ENCODE data around the gene COL9A2. TPM values are rescaled to one million over a fixed set of nuclear protein-coding genes. Genes with fewer than 3 reads are reported as not detected.
"Not testable (repeated sequence)": the region's sequence is repeated elsewhere in the genome, so short reads cannot be mapped to it uniquely, and the experiment has no call there.

Gene COL9A2
- total RNA-seq, 2 experiments from 2014 or later: 7.2 to 8.2 TPM

- Mint-ChIP-seq H3K27ac (peak overlapping the region; percentile 86), H3K4me1 (peaks cover 63% of the 10 kb centered on the region), H3K4me3 (peak overlapping the region; percentile 15)
- ChIA-PET CTCF (interaction anchor here (0.8 to 11.6 kb wide), 10 partner anchors 14 to 265 kb away, joined by 3 to 217 read pairs (median 10); partner anchors contain the start of gene SMAP2), POLR2A (interaction anchor here (0.8 to 7.5 kb wide), 9 partner anchors 26 to 189 kb away, joined by 3 to 96 read pairs (median 3); partner anchors contain the start of genes RLF and SMAP2)
- DNase-seq; H3K27me3 Mint-ChIP-seq; H3K36me3 Mint-ChIP-seq (ENCODE audit: low read depth); H3K9me3 Mint-ChIP-seq: not testable (repeated sequence)
These were observed 25.3 kb upstream of the COL9A2 start for GRCh38 chr1:40342381-40342717.

- Mint-ChIP-seq H3K36me3 (ENCODE audit: low read depth) (no peaks in the 10 kb centered on the region), H3K9me3 (no peaks in the 10 kb centered on the region), H3K4me1 (peaks cover 63% of the 10 kb centered on the region), H3K27me3 (no peaks in the 10 kb centered on the region), H3K4me3 (peak overlapping the region; percentile 15), H3K27ac (peak overlapping the region; percentile 86)
- POLR2A ChIA-PET: interaction anchor here (0.7 to 7.5 kb wide), 21 partner anchors 25 to 307 kb away, joined by 3 to 96 read pairs (median 3); partner anchors contain the start of genes CAP1, RLF, SMAP2 and ZFP69B
- CTCF ChIA-PET: interaction anchor here (0.7 to 11.6 kb wide), 14 partner anchors 14 to 264 kb away, joined by 3 to 217 read pairs (median 6); partner anchors contain the start of gene SMAP2
- peak; percentile 24 for DNase-seq
These were observed 24.6 kb upstream of the COL9A2 start for GRCh38 chr1:40341491-40342380.

- Mint-ChIP-seq H3K27ac (peak overlapping the region; percentile 8), H3K27me3 (no peaks in the 10 kb centered on the region), H3K36me3 (ENCODE audit: low read depth) (no peaks in the 10 kb centered on the region), H3K4me1 (peaks cover 57% of the 10 kb centered on the region), H3K9me3 (no peaks in the 10 kb centered on the region), H3K4me3 (no peak overlapping the region)
- no peak for DNase-seq
- POLR2A ChIA-PET: interaction anchor here (0.7 to 7.5 kb wide), 14 partner anchors 8 to 264 kb away, joined by 3 to 96 read pairs (median 5); partner anchors contain the start of genes COL9A2 and SMAP2
- CTCF ChIA-PET: interaction anchor here (0.6 to 11.6 kb wide), 52 partner anchors 9 to 383 kb away, joined by 3 to 217 read pairs (median 5); partner anchors contain the start of genes COL9A2, RLF, SMAP2 and ZFP69B
These were observed 22.6 kb upstream of the COL9A2 start for GRCh38 chr1:40339420-40340323.

GRCh38 chr1:40338745-40339419 is 21.8 kb upstream of the COL9A2 start:
- peak; percentile 92 for DNase-seq
- CTCF ChIA-PET: interaction anchor here (0.6 to 11.6 kb wide), 62 partner anchors 10 to 502 kb away, joined by 3 to 217 read pairs (median 5); partner anchors contain the start of genes COL9A2, RLF, SMAP2 and ZFP69B
- peak overlapping the region; percentile 24 for H3K27ac Mint-ChIP-seq
- no peaks in the 10 kb centered on the region for H3K9me3 Mint-ChIP-seq
- H3K36me3 Mint-ChIP-seq (ENCODE audit: low read depth): no peaks in the 10 kb centered on the region
- peaks cover 49% of the 10 kb centered on the region for H3K4me1 Mint-ChIP-seq
- peak overlapping the region; percentile 17 for H3K4me3 Mint-ChIP-seq
- POLR2A ChIA-PET: interaction anchor here (0.7 to 7.5 kb wide), 17 partner anchors 9 to 264 kb away, joined by 3 to 96 read pairs (median 4); partner anchors contain the start of genes COL9A2, SMAP2 and ZNF684
- no peaks in the 10 kb centered on the region for H3K27me3 Mint-ChIP-seq

- POLR2A ChIA-PET: interaction anchor here (1.2 to 4.0 kb wide), 6 partner anchors 14 to 259 kb away, joined by 3 to 23 read pairs (median 10); partner anchors contain the start of genes COL9A2 and SMAP2
These were observed 20.4 kb upstream of the COL9A2 start for GRCh38 chr1:40337443-40337842.

GRCh38 chr1:40332695-40333094 is 15.6 kb upstream of the COL9A2 start:
- H3K4me1 Mint-ChIP-seq: no peaks in the 10 kb centered on the region
- CTCF ChIA-PET: interaction anchor here (1.0 to 1.5 kb wide), 3 partner anchors 14 to 177 kb away, joined by 3 to 4 read pairs (median 3); no protein-coding TSS in a partner anchor
- no peak overlapping the region for H3K27ac Mint-ChIP-seq
- H3K4me3 Mint-ChIP-seq: no peak overlapping the region
- no peaks in the 10 kb centered on the region for H3K9me3 Mint-ChIP-seq
- H3K36me3 Mint-ChIP-seq (ENCODE audit: low read depth): no peaks in the 10 kb centered on the region
- peaks cover 2% of the 10 kb centered on the region for H3K27me3 Mint-ChIP-seq
- POLR2A ChIA-PET: interaction anchor here (0.6 kb wide), 2 partner anchors 178 to 666 kb away, joined by 3 read pairs; no protein-coding TSS in a partner anchor
- no peak for DNase-seq

More at GRCh38 chr1:40337443-40337842, 20.4 kb upstream of the COL9A2 start:
- no peaks in the 10 kb centered on the region for H3K36me3 Mint-ChIP-seq (ENCODE audit: low read depth)
- DNase-seq: no peak
- H3K27me3 Mint-ChIP-seq: no peaks in the 10 kb centered on the region
- CTCF ChIA-PET: interaction anchor here (1.0 to 11.6 kb wide), 22 partner anchors 14 to 417 kb away, joined by 3 to 217 read pairs (median 12); partner anchors contain the start of genes COL9A2 and SMAP2
- H3K9me3 Mint-ChIP-seq: no peaks in the 10 kb centered on the region
- H3K4me3 Mint-ChIP-seq: no peak overlapping the region
- no peak overlapping the region for H3K27ac Mint-ChIP-seq
- peaks cover 39% of the 10 kb centered on the region for H3K4me1 Mint-ChIP-seq

- H3K4me1 Mint-ChIP-seq; H3K9me3 Mint-ChIP-seq; H3K27me3 Mint-ChIP-seq; POLR2A ChIA-PET; H3K36me3 Mint-ChIP-seq (ENCODE audit: low read depth); DNase-seq; H3K27ac Mint-ChIP-seq; H3K4me3 Mint-ChIP-seq: not testable (repeated sequence)
- CTCF ChIA-PET: interaction anchor here (1.2 kb wide), 1 partner anchor 178 kb away, joined by 3 read pairs; no protein-coding TSS in a partner anchor
These were observed 14.3 kb upstream of the COL9A2 start for GRCh38 chr1:40331403-40331802.

GRCh38 chr1:40318970-40319621 is 2.0 kb upstream of the COL9A2 start:
- no peak overlapping the region for H3K27ac Mint-ChIP-seq
- ChIA-PET POLR2A (interaction anchor here (0.8 to 1.4 kb wide), 2 partner anchors 17 to 55 kb away, joined by 3 to 4 read pairs; no protein-coding TSS in a partner anchor), CTCF (interaction anchor here (1.1 to 8.0 kb wide), 3 partner anchors 18 to 175 kb away, joined by 5 to 92 read pairs (median 7); no protein-coding TSS in a partner anchor)
- no peak overlapping the region for H3K4me3 Mint-ChIP-seq
- no peak for DNase-seq
- H3K27me3 Mint-ChIP-seq: peaks cover 25% of the 10 kb centered on the region
- H3K9me3 Mint-ChIP-seq: no peaks in the 10 kb centered on the region
- no peaks in the 10 kb centered on the region for H3K36me3 Mint-ChIP-seq (ENCODE audit: low read depth)
- peaks cover 35% of the 10 kb centered on the region for H3K4me1 Mint-ChIP-seq

- DNase-seq: no peak
- Mint-ChIP-seq H3K27ac (no peak overlapping the region), H3K9me3 (no peaks in the 10 kb centered on the region), H3K4me1 (peaks cover 42% of the 10 kb centered on the region), H3K27me3 (peaks cover 25% of the 10 kb centered on the region), H3K36me3 (ENCODE audit: low read depth) (no peaks in the 10 kb centered on the region), H3K4me3 (no peak overlapping the region)
- ChIA-PET CTCF (interaction anchor here (0.6 to 8.0 kb wide), 4 partner anchors 19 to 174 kb away, joined by 3 to 92 read pairs (median 6); no protein-coding TSS in a partner anchor), POLR2A (interaction anchor here (0.8 to 1.4 kb wide), 2 partner anchors 17 to 56 kb away, joined by 3 to 4 read pairs; no protein-coding TSS in a partner anchor)
These were observed 1.4 kb upstream of the COL9A2 start for GRCh38 chr1:40318476-40318875.

GRCh38 chr1:40317394-40318074 is 448 bp upstream of the COL9A2 start:
- H3K4me3 Mint-ChIP-seq: peak overlapping the region; percentile 38
- no peak overlapping the region for H3K27ac Mint-ChIP-seq
- H3K9me3 Mint-ChIP-seq: no peaks in the 10 kb centered on the region
- H3K4me1 Mint-ChIP-seq: peaks cover 49% of the 10 kb centered on the region
- ChIA-PET POLR2A (interaction anchor here (1.4 to 3.3 kb wide), 5 partner anchors 20 to 165 kb away, joined by 4 to 23 read pairs (median 5); partner anchors contain the start of gene ZMPSTE24), CTCF (interaction anchor here (1.2 to 8.0 kb wide), 5 partner anchors 19 to 173 kb away, joined by 3 to 92 read pairs (median 20); no protein-coding TSS in a partner anchor)
- H3K36me3 Mint-ChIP-seq (ENCODE audit: low read depth): no peaks in the 10 kb centered on the region
- H3K27me3 Mint-ChIP-seq: peaks cover 25% of the 10 kb centered on the region
- DNase-seq: no peak

All from activated CD4-positive, alpha-beta memory T cell treated with anti-CD3 and anti-CD28 coated beads, Interleukin-2, amount 10 ng/mL, durations not matched to agents 7 days and 5 days (primary cell).